Measurements from ENCODE around the gene IHH. TPM values are rescaled to one million over a fixed set of nuclear protein-coding genes. Genes with fewer than 3 reads are reported as not detected.

Gene IHH
- total RNA-seq, 1 donor = under 0.01 TPM

DNA sequence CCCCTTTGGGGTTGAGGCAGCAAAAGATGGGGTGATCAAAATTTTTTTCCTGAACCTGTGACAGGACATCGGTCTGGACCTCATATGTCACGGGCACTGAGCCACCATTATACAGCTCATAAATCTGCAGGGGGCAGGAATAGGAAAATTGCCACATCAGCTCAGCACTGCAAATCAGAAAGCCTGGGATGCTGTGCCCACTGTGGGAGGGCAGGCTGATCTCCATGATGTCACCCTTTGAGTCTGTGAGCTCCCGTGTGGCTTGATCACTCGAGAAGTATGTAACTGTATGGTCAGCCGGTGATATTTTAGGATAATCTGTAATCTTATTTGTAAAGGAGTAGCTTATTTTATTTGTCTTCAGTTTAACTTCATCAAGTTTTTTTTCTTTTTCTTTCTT lies 49.8 kb downstream of the IHH start:
- Histone ChIP-seq H3K9me3 (ENCODE audit: low read depth, low read length) (no peaks in the 10 kb centered on the region), H3K4me1 (ENCODE audit: insufficient read depth, low read length) (no peaks in the 10 kb centered on the region), H3K27ac (ENCODE audit: low read depth, low read length) (no peak overlapping the region), H3K79me2 (ENCODE audit: insufficient read depth, low read length) (no peaks in the 10 kb centered on the region), H3K27me3 (ENCODE audit: insufficient read depth, low read length) (peaks cover 6% of the 10 kb centered on the region), H3K36me3 (ENCODE audit: insufficient read depth, low read length) (no peaks in the 10 kb centered on the region), H3K4me2 (ENCODE audit: insufficient read depth, low read length) (no peak overlapping the region), H4K20me1 (ENCODE audit: insufficient read depth, low read length) (no peaks in the 10 kb centered on the region), H2AFZ (ENCODE audit: low read length) (no peak overlapping the region), H3K4me3 (ENCODE audit: insufficient read depth, low read length) (no peak overlapping the region)
- TF ChIP-seq, protein P1, sequence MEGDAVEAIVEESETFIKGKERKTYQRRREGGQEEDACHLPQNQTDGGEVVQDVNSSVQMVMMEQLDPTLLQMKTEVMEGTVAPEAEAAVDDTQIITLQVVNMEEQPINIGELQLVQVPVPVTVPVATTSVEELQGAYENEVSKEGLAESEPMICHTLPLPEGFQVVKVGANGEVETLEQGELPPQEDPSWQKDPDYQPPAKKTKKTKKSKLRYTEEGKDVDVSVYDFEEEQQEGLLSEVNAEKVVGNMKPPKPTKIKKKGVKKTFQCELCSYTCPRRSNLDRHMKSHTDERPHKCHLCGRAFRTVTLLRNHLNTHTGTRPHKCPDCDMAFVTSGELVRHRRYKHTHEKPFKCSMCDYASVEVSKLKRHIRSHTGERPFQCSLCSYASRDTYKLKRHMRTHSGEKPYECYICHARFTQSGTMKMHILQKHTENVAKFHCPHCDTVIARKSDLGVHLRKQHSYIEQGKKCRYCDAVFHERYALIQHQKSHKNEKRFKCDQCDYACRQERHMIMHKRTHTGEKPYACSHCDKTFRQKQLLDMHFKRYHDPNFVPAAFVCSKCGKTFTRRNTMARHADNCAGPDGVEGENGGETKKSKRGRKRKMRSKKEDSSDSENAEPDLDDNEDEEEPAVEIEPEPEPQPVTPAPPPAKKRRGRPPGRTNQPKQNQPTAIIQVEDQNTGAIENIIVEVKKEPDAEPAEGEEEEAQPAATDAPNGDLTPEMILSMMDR (IDR thresholded peaks at IDR 0.05; ENCODE audit: extremely low read depth, low read depth, low read length) = no peak
- peak; percentile 82 for DNase-seq (ENCODE audit: insufficient read length, low spot score, missing footprints)

DNA sequence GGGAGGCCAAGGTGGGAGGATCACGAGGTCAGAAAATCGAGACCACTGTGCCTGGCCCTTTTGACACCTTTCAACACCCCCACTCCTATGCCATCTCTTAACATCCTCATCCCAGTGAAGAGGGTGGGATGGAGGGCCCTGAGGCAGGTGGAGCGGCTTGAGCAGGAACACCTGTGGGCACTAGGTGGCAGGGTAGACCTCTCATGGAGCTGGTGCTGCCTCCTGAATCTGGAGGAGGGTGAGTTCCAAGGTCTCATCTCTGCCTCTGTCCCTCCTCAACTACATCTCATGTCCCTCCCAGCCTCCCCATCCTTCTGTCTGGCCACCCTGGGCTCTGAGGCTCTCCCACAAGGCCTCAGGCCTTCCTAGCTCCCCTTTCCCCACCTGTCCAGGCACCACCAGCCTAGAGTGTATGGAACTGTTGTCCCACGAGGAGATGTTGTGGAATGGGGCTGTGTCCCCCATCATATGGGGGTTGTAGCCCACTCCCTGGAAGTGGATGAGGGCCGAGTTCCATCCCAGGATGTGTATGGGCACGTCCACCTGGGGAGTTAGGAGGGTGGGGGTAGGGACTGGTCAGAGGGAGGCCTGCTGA lies 50.5 kb downstream of the IHH start:
- H3K27me3 ChIP-seq (ENCODE audit: insufficient read depth, low read length) = peaks cover 12% of the 10 kb centered on the region

DNA sequence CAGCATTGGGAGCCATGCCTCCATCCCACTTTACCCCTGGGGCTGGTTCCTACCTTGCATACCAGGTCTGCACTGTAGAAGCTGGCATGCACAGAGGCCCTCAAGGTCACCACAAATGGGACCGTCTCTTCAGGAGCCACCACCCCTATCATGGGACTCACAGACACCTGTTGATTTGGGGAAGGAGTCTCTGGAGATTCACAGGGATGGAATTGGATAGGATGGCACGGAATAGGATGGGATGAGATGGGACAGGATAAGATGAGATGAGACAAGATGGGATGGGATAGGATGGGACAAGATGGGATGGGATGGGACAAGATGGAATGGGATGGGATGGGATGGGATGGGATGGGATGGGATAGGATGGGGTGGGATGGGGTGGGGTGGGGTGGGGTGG lies 51.4 kb downstream of the IHH start:
- Histone ChIP-seq H2AFZ (ENCODE audit: low read length) (no peak overlapping the region), H3K4me2 (ENCODE audit: insufficient read depth, low read length) (no peak overlapping the region), H3K4me1 (ENCODE audit: insufficient read depth, low read length) (no peaks in the 10 kb centered on the region), H3K9me3 (ENCODE audit: low read depth, low read length) (no peaks in the 10 kb centered on the region), H3K27ac (ENCODE audit: low read depth, low read length) (no peak overlapping the region), H4K20me1 (ENCODE audit: insufficient read depth, low read length) (no peaks in the 10 kb centered on the region), H3K27me3 (ENCODE audit: insufficient read depth, low read length) (peaks cover 20% of the 10 kb centered on the region), H3K4me3 (ENCODE audit: insufficient read depth, low read length) (no peak overlapping the region), H3K36me3 (ENCODE audit: insufficient read depth, low read length) (no peaks in the 10 kb centered on the region), H3K79me2 (ENCODE audit: insufficient read depth, low read length) (no peaks in the 10 kb centered on the region)
- TF ChIP-seq, protein P1 (IDR thresholded peaks at IDR 0.05; ENCODE audit: extremely low read depth, low read depth, low read length) = no peak
- peak; percentile 27 for DNase-seq (ENCODE audit: insufficient read length, low spot score, missing footprints)

More for the DNA sequence above, 50.5 kb downstream of the IHH start:
- H3K4me1 ChIP-seq (ENCODE audit: insufficient read depth, low read length) = no peaks in the 10 kb centered on the region
- no peak overlapping the region for H3K4me3 ChIP-seq (ENCODE audit: insufficient read depth, low read length)
- no peaks in the 10 kb centered on the region for H3K36me3 ChIP-seq (ENCODE audit: insufficient read depth, low read length)
- TF ChIP-seq, protein P1 (IDR thresholded peaks at IDR 0.05; ENCODE audit: extremely low read depth, low read depth, low read length) = peak; percentile 19
- H3K4me2 ChIP-seq (ENCODE audit: insufficient read depth, low read length) = no peak overlapping the region
- peak; percentile 82 for DNase-seq (ENCODE audit: insufficient read length, low spot score, missing footprints)
- H2AFZ ChIP-seq (ENCODE audit: low read length) = no peak overlapping the region
- no peaks in the 10 kb centered on the region for H3K9me3 ChIP-seq (ENCODE audit: low read depth, low read length)
- H4K20me1 ChIP-seq (ENCODE audit: insufficient read depth, low read length) = no peaks in the 10 kb centered on the region
- H3K79me2 ChIP-seq (ENCODE audit: insufficient read depth, low read length) = no peaks in the 10 kb centered on the region
- no peak overlapping the region for H3K27ac ChIP-seq (ENCODE audit: low read depth, low read length)

Small RNAs within 50 kb of the gene (small RNA-seq; reads per million reads assigned to genes)
- gene MIR3131 (not detected), gene RN7SL764P (not detected)

Other genes starting within 250 kb of the IHH start
- under 0.01 and 0.29 TPM in 2 replicates for gene PRKAG3, start 229.1 kb downstream of the IHH start, total RNA-seq
- gene WNT6, start 201.1 kb downstream of the IHH start, total RNA-seq = not detected in 2 replicates
- gene WNT10A, start 180.1 kb downstream of the IHH start, total RNA-seq = not detected in 2 replicates
- not detected in 2 replicates for gene CDK5R2, start 101.3 kb downstream of the IHH start, total RNA-seq
- not detected in 2 replicates for gene FEV, start 75.7 kb downstream of the IHH start, total RNA-seq
- not detected in 2 replicates for gene CRYBA2, start 67.5 kb downstream of the IHH start, total RNA-seq
- gene CFAP65, start 19.4 kb downstream of the IHH start, total RNA-seq = not detected in 2 replicates
- 21.7 and 23.0 TPM in 2 replicates for gene NHEJ1, start 99.9 kb upstream of the IHH start, total RNA-seq
- 1.4 and 1.5 TPM in 2 replicates for gene SLC23A3, start 109.1 kb upstream of the IHH start, total RNA-seq
- gene CNPPD1, start 116.0 kb upstream of the IHH start, total RNA-seq = 26.1 and 26.5 TPM in 2 replicates
- 109 and 121 TPM in 2 replicates for gene RETREG2, start 117.4 kb upstream of the IHH start, total RNA-seq
- 25.0 and 26.5 TPM in 2 replicates for gene ZFAND2B, start 145.9 kb upstream of the IHH start, total RNA-seq
- gene ABCB6, start 158.0 kb upstream of the IHH start, total RNA-seq = 26.2 and 28.2 TPM in 2 replicates
- 56.0 and 60.8 TPM in 2 replicates for gene ATG9A, start 168.7 kb upstream of the IHH start, total RNA-seq
- 35.1 TPM in 2 replicates for gene ANKZF1, start 168.9 kb upstream of the IHH start, total RNA-seq
- 13.0 and 21.0 TPM in 2 replicates for gene GLB1L, start 184.5 kb upstream of the IHH start, total RNA-seq
- gene STK16, start 184.6 kb upstream of the IHH start, total RNA-seq = 29.5 and 31.8 TPM in 2 replicates
- gene TUBA4B, start 192.3 kb upstream of the IHH start, total RNA-seq = not detected in 2 replicates
- 11.9 and 13.6 TPM in 2 replicates for gene TUBA4A, start 193.0 kb upstream of the IHH start, total RNA-seq
- gene DNAJB2, start 218.4 kb upstream of the IHH start, total RNA-seq = 33.3 and 41.3 TPM in 2 replicates
- gene PTPRN, start 248.5 kb upstream of the IHH start, total RNA-seq = under 0.01 and 1.2 TPM in 2 replicates